Caco-2 (cell line): Measurements from ENCODE around the gene PTGIS. TPM values are rescaled to one million over a fixed set of nuclear protein-coding genes. Genes with fewer than 3 reads are reported as not detected.
"Not testable (repeated sequence)": the region's sequence is repeated elsewhere in the genome, so short reads cannot be mapped to it uniquely, and the experiment has no call there.

ENCODE experiments used
- BruUV-seq: library from RNA; stranded (reverse); fragments of 400-500 nt; replicated peaks from 2 replicates; lab custom pipeline; 2021; lab: Mats Ljungman, UMichigan
- CTCF ChIA-PET: fragments of 300-600 bp; sonication (Branson Sonifier 250); formaldehyde crosslinking; loops from one replicate; lab custom pipeline; 2022; ENCODE audit warnings: antibody characterized with exemption; lab: Charles Lee
- POLR2A ChIA-PET: fragments of 300-600 bp; sonication (Branson Sonifier 250); formaldehyde crosslinking; loops from one replicate; lab custom pipeline; 2022; ENCODE audit warnings: antibody characterized with exemption; lab: Charles Lee
- DNase-seq, 2 experiments: peaks; one replicate each; pipeline versions ENCODE4 v3.0.0 to v3.0.0-alpha.2; 2020 to 2022
- H3K27me3 ChIP-seq: replicated peaks from 2 replicates; pipeline ENCODE4 v1.6.0; 2011; ENCODE audit warnings: low read length; ENCODE audit not compliant: control insufficient read depth, insufficient read depth
- H3K36me3 ChIP-seq: 2 replicates; pipeline ENCODE4 v1.5.1; 2011; ENCODE audit warnings: low read length; ENCODE audit not compliant: control insufficient read depth, insufficient read depth
- H3K4me1 ChIP-seq: fragments of 250-450 bp; sonication (Bioruptor Pico); 2 replicates; pipeline ENCODE4 v1.5.1; 2020; ENCODE audit warnings: mild to moderate bottlenecking
- H3K4me3 ChIP-seq: 2 replicates; pipeline ENCODE4 v1.5.1; 2011; ENCODE audit warnings: low read depth, mild to moderate bottlenecking, control low read depth, low read length
- H3K9me3 ChIP-seq: fragments of 250-450 bp; sonication (Bioruptor Pico); 2 replicates; pipeline ENCODE4 v1.5.1; 2020; ENCODE audit warnings: mild to moderate bottlenecking, moderate library complexity
- H3K27ac Mint-ChIP-seq: one replicate; pipeline ENCODE4 v1.8.0; 2022; ENCODE audit warnings: mixed read lengths; ENCODE audit not compliant: unreplicated experiment
- H3K27me3 Mint-ChIP-seq: one replicate; pipeline ENCODE4 v1.8.0; 2022; ENCODE audit warnings: mixed read lengths; ENCODE audit not compliant: insufficient read depth, unreplicated experiment
- H3K36me3 Mint-ChIP-seq: one replicate; pipeline ENCODE4 v1.8.0; 2022; ENCODE audit warnings: mild to moderate bottlenecking, mixed read lengths; ENCODE audit not compliant: insufficient read depth, unreplicated experiment
- H3K4me1 Mint-ChIP-seq: one replicate; pipeline ENCODE4 v1.8.0; 2022; ENCODE audit warnings: low read depth, mixed read lengths; ENCODE audit not compliant: unreplicated experiment
- H3K4me3 Mint-ChIP-seq: one replicate; pipeline ENCODE4 v1.8.0; 2022; ENCODE audit warnings: mild to moderate bottlenecking, moderate library complexity, mixed read lengths; ENCODE audit not compliant: unreplicated experiment
- H3K9me3 Mint-ChIP-seq: one replicate; pipeline ENCODE4 v1.8.0; 2022; ENCODE audit warnings: mixed read lengths; ENCODE audit not compliant: unreplicated experiment
- intact Hi-C: fragments of 100-400 bp; cut with micrococcal nuclease; formaldehyde crosslinking; loops from one replicate; pipeline ENCODE4 v1.10.0; 2022; ENCODE audit not compliant: unreplicated experiment
- total RNA-seq: library from RNA; stranded (reverse); gene quantifications from 2 replicates; pipeline ENCODE4 v1.2.3, GENCODE V29; 2022
- TF ChIP-seq, protein P1 (sequence below), 2 experiments: fragments of 200-600 bp in 1 of 2; IDR thresholded peaks; 1 replicate in 1 of 2; 2 replicates in 1 of 2; pipeline versions ENCODE4 v1.5.1 to v1.8.0; 2011 to 2022; ENCODE audit warnings: antibody characterized with exemption in 1 of 2, control low read depth in 1 of 2, inconsistent platforms in 1 of 2, low read depth in 1 of 2, low read length in 1 of 2, mild to moderate bottlenecking in 1 of 2, moderate library complexity in 1 of 2; ENCODE audit not compliant: insufficient read depth in 1 of 2, severe bottlenecking in 1 of 2, unreplicated experiment in 1 of 2

The PTGIS gene
- total RNA-seq, 1 experiment from 2014 or later: 2.7 TPM

DNA sequence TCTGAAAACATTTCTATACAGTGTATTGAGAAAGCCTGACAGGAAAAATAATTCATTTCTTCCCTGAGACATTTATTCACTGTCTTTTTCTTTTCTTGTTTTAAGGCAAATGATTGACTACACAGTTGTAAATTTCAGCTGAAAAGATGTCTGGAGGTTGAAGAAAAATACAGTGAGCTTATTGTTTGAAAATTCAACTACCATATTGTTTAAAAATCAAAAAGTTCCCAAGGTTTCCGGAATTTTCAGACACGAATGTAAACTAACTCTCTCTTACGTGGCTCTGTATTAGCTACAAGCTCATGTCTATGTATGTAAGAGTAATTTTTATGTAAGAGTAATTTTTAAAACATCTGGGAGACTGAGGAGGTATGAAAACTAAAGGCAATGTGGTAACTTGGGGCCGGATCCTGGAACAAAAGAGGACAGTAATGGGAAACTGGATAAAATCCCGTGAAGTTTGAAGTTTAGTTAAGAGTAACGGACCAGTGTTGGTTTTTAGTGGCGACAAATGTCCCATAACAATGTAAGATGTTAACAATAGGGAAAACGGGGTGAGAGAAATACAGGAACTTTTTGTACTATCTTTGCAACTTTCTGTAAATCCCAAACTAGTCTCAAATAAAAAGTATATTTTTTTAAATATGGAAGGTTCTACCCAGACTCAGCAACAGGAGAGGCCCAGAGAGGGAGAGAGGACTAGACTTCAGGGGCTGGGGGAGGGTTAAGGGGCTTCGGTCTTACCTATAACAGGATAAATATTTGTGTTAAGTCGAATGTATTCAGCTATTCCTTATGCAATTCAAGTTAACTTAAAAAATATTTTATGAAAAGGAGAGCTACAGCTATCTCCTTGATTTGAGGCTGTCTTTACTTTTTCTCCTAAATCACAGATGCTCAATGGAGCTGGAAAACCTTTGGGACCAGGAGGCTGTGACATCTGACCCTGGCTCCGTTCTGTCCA lies 1.3 kb downstream of the PTGIS start:
- TF ChIP-seq, protein P1, sequence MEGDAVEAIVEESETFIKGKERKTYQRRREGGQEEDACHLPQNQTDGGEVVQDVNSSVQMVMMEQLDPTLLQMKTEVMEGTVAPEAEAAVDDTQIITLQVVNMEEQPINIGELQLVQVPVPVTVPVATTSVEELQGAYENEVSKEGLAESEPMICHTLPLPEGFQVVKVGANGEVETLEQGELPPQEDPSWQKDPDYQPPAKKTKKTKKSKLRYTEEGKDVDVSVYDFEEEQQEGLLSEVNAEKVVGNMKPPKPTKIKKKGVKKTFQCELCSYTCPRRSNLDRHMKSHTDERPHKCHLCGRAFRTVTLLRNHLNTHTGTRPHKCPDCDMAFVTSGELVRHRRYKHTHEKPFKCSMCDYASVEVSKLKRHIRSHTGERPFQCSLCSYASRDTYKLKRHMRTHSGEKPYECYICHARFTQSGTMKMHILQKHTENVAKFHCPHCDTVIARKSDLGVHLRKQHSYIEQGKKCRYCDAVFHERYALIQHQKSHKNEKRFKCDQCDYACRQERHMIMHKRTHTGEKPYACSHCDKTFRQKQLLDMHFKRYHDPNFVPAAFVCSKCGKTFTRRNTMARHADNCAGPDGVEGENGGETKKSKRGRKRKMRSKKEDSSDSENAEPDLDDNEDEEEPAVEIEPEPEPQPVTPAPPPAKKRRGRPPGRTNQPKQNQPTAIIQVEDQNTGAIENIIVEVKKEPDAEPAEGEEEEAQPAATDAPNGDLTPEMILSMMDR (IDR thresholded peaks at IDR 0.05; ENCODE audit: insufficient read depth in 1 of 2, low read depth in 1 of 2, low read length in 1 of 2, severe bottlenecking in 1 of 2, unreplicated experiment in 1 of 2): no peak
- H3K36me3 ChIP-seq: no peaks in the 10 kb centered on the region
- ChIA-PET CTCF (interaction anchor here (0.6 to 2.3 kb wide), 5 partner anchors 9 to 42 kb away, joined by 3 to 8 read pairs (median 5); no protein-coding TSS in a partner anchor), POLR2A (no interaction called here)
- no peaks in the 10 kb centered on the region for H3K9me3 ChIP-seq
- no peaks in the 10 kb centered on the region for H3K27me3 ChIP-seq
- H3K4me1 Mint-ChIP-seq: peaks cover 23% of the 10 kb centered on the region
- H3K27ac Mint-ChIP-seq: no peak overlapping the region
- no peaks in the 10 kb centered on the region for H3K36me3 Mint-ChIP-seq
- no peaks in the 10 kb centered on the region for H3K9me3 Mint-ChIP-seq
- no peak overlapping the region for H3K4me3 Mint-ChIP-seq
- BruUV-seq: TSS peak; percentile 48
- H3K4me1 ChIP-seq: peaks cover 18% of the 10 kb centered on the region
- intact Hi-C loops: no loop called here
- no peaks in the 10 kb centered on the region for H3K27me3 Mint-ChIP-seq
- no peak overlapping the region for H3K4me3 ChIP-seq
- peak in 1 of 2 experiments; percentile 11 for DNase-seq

DNA sequence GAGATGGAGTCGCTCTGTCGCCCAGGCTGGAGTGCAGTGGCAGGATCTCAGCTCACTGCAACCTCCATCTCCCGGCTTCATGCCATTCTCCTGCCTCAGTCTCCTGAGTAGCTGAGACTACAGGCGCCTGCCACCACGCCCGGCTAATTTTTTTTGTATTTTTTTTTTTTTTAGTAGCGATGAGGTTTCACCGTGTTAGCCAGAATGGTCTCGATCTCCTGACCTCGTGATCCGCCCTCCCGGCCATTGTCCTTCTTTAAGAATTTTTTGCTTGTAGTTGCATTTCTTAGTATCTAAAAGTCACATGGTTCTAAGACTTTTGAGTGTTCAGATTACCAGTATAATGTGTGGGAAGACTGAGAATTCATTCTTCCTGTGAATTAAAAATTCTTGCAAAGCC lies 2.9 kb downstream of the PTGIS start:
- CTCF ChIA-PET: interaction anchor here (0.6 to 2.3 kb wide), 3 partner anchors 17 to 350 kb away, joined by 6 to 8 read pairs (median 6); no protein-coding TSS in a partner anchor
- not testable (repeated sequence) for H3K27me3 Mint-ChIP-seq, BruUV-seq

GRCh38 chr20:49563015-49563980 lies 4.6 kb downstream of the PTGIS start:
- Histone ChIP-seq H3K9me3 (no peaks in the 10 kb centered on the region), H3K27me3 (no peaks in the 10 kb centered on the region), H3K4me3 (no peak overlapping the region), H3K4me1 (peaks cover 22% of the 10 kb centered on the region), H3K36me3 (no peaks in the 10 kb centered on the region)
- Mint-ChIP-seq H3K9me3 (no peaks in the 10 kb centered on the region), H3K27me3 (no peaks in the 10 kb centered on the region), H3K36me3 (no peaks in the 10 kb centered on the region), H3K4me3 (no peak overlapping the region), H3K4me1 (peaks cover 24% of the 10 kb centered on the region), H3K27ac (peak overlapping the region; percentile 2)
- POLR2A ChIA-PET: no interaction called here
- TF ChIP-seq, protein P1 (IDR thresholded peaks at IDR 0.05; ENCODE audit: insufficient read depth in 1 of 2, low read depth in 1 of 2, low read length in 1 of 2, severe bottlenecking in 1 of 2, unreplicated experiment in 1 of 2): no peak
- DNase-seq: peak in 1 of 2 experiments; percentile 23
- CTCF ChIA-PET: no interaction called here
- intact Hi-C loops: no loop called here
- no TSS peak for BruUV-seq

More for the DNA sequence above, 2.9 kb downstream of the PTGIS start:
- peaks cover 23% of the 10 kb centered on the region for H3K4me1 Mint-ChIP-seq
- H3K9me3 Mint-ChIP-seq, H3K36me3 Mint-ChIP-seq, H3K4me3 Mint-ChIP-seq, H3K27me3 ChIP-seq, H3K4me3 ChIP-seq, H3K36me3 ChIP-seq, H3K27ac Mint-ChIP-seq, H3K9me3 ChIP-seq, intact Hi-C loops: not testable (repeated sequence)
- peak in 1 of 2 experiments; percentile 18 for DNase-seq
- H3K4me1 ChIP-seq: peaks cover 18% of the 10 kb centered on the region
- POLR2A ChIA-PET: interaction anchor here (0.8 kb wide), 1 partner anchor 19 kb away, joined by 4 read pairs; no protein-coding TSS in a partner anchor
